GM12874 (cell line): ENCODE data around the gene OR6Y1.

ENCODE experiments used
- TF ChIP-seq, protein P1 (sequence below): IDR thresholded peaks from 2 replicates; pipeline ENCODE4 v1.5.1; 2011; ENCODE audit warnings: low read depth, mild to moderate bottlenecking, control low read depth, low read length, moderate library complexity; ENCODE audit not compliant: insufficient read depth

Gene OR6Y1, protein sequence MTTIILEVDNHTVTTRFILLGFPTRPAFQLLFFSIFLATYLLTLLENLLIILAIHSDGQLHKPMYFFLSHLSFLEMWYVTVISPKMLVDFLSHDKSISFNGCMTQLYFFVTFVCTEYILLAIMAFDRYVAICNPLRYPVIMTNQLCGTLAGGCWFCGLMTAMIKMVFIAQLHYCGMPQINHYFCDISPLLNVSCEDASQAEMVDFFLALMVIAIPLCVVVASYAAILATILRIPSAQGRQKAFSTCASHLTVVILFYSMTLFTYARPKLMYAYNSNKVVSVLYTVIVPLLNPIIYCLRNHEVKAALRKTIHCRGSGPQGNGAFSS

GRCh38 chr1:158554352-158554751, at the start of gene OR6Y1:
Gene OR6Y1 (minus strand): TSS chr1:158554405. CDS start chr1:158548105, 6,300 bp downstream.
- TF ChIP-seq, protein P1, sequence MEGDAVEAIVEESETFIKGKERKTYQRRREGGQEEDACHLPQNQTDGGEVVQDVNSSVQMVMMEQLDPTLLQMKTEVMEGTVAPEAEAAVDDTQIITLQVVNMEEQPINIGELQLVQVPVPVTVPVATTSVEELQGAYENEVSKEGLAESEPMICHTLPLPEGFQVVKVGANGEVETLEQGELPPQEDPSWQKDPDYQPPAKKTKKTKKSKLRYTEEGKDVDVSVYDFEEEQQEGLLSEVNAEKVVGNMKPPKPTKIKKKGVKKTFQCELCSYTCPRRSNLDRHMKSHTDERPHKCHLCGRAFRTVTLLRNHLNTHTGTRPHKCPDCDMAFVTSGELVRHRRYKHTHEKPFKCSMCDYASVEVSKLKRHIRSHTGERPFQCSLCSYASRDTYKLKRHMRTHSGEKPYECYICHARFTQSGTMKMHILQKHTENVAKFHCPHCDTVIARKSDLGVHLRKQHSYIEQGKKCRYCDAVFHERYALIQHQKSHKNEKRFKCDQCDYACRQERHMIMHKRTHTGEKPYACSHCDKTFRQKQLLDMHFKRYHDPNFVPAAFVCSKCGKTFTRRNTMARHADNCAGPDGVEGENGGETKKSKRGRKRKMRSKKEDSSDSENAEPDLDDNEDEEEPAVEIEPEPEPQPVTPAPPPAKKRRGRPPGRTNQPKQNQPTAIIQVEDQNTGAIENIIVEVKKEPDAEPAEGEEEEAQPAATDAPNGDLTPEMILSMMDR = no peak

DNA sequence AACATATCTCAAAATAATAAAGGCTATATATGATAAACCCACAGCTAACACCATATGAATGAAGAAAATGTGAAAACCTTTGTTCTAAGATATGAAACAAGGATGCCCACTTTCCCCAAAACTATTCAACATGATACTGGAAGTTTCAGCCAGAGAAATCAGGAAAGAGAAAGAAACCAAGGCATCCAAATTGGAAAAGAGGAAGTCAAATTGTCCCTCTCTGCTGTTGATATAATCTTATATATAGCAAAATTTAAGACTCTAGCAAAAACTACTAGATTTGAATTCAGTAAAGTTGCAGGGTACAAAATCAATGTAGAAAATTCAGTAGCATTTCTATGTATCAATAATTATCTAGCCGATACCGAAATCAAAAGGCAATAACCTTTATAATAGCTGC, 46.5 kb upstream of the OR6Y1 start:
- TF ChIP-seq, protein P1 = no peak

- TF ChIP-seq, protein P1 = no peak
Measured at GRCh38 chr1:158586942-158587341, 32.7 kb upstream of the OR6Y1 start.

- TF ChIP-seq, protein P1 = no peak
Measured at GRCh38 chr1:158583962-158584361, 29.8 kb upstream of the OR6Y1 start.

DNA sequence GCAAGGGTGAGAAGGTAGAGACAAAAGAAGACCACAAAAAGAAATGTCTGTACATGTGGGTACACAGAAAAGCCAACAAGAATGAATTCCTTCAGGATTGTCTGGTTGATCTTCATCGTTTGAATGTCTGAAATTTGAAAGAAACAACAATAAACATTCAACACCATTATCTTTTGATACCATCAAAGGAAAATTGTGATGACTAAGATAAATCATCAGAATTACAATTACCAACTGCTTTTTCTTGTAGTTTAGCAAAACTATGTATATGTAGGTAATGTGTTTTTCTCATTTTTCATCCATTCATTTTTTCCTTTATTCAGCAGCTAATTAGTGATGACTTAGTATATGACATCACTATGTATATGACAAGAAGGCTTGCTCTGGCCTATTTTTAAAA, 25.5 kb upstream of the OR6Y1 start, which contains the start of gene OR10X1:
OR10X1 (minus strand) TSS at position 167 of the 400 bp plus-strand sequence; CDS start at position 167, 0 bp downstream.
- TF ChIP-seq, protein P1 = no peak

- TF ChIP-seq, protein P1 = no peak
Measured at GRCh38 chr1:158577561-158577960, 23.4 kb upstream of the OR6Y1 start.

DNA sequence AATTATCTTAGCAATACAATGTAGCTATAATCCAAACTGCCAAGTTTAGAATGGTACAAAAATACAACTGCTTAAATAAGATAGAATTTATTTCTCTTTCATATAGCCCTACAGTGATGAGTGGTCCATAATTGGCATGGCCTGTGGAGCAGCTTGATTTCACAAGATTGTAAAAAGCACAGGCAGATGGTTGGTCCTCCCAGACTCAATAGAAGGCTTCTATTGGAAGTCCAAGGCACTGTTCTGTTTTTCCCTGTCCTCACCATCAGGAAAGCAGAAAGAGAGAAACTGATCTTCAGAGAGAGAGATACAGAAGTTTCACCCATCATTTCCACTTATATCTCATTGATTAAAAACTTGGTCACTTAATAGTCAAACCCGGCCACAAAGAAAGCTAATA, 18.0 kb upstream of the OR6Y1 start:
- TF ChIP-seq, protein P1 = no peak
